ENCODE results near the gene SEC63. TPM values are rescaled to one million over a fixed set of nuclear protein-coding genes. Genes with fewer than 3 reads are reported as not detected.
A peak's percentile ranks its signal among the peaks of the same experiment; 100 is the strongest.
"Not testable (repeated sequence)": the region's sequence is repeated elsewhere in the genome, so short reads cannot be mapped to it uniquely, and the experiment has no call there.

Gene SEC63
- total RNA-seq, 4 donors from 2014 or later, result 24.6 to 50.3 (median 28.5) TPM

DNA sequence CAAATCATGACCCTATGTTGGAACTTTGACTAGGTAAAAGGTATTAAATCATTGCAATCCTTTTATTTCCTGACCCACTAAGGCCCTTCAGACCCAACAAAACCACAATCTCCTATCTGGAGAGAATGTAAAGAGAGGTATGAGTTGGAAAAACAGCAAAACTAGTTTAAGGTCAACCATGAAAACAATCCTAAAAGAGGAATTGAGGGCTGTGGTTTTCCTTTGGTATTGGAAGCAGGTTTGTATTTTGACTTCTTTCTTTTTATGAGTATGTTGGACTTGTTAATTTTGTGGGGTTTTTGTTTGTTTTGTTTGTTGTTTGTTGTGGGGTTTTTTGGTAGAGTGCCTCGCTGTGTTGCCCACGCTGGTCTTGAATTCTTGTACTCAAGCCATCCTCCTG, 4.7 kb upstream of the SEC63 start:
- 82 to 83% methylated on average over 2 of the region's 2 CpGs for WGBS, 2 donors (ENCODE audit: low coverage in 1 of 2)
- intact Hi-C loops (cut with DNase I; ENCODE audit: low total_unique reads) (no loop called here), in situ Hi-C loops (cut with MboI; ENCODE audit: low pct_ligation_motif_present in 1 of 4, low pct_unique_long_range_greater_than_20kb in 1 of 4, low sequenced_read_pairs in 3 of 4) (loop anchor here in 1 of 4 donors (25.0 kb wide), 1 partner anchor 1125 kb away; the partner anchor contains the start of genes CEP57L1 and SESN1)
- H3K27ac ChIP-seq, result no peak overlapping the region
- H3K9me3 ChIP-seq, result no peaks in the 10 kb centered on the region
- no peak overlapping the region for H3K4me3 ChIP-seq
- DNase-seq, result no peak
- no peaks in the 10 kb centered on the region for H3K36me3 ChIP-seq
- H3K4me1 ChIP-seq, result peaks cover 0 to 8% (median 5%) of the 10 kb centered on the region in 4 donors
- H3K27me3 ChIP-seq, result no peaks in the 10 kb centered on the region
- TF ChIP-seq EP300 (IDR thresholded peaks at IDR 0.05; ENCODE audit: low read depth), result no peak

- TF ChIP-seq POLR2AphosphoS5 (IDR thresholded peaks at IDR 0.05), result no peak
- no peak for TF ChIP-seq EP300 (IDR thresholded peaks at IDR 0.05; ENCODE audit: low read depth)
- no peak for TF ChIP-seq POLR2A (IDR thresholded peaks at IDR 0.05)
- TF ChIP-seq, protein P1, sequence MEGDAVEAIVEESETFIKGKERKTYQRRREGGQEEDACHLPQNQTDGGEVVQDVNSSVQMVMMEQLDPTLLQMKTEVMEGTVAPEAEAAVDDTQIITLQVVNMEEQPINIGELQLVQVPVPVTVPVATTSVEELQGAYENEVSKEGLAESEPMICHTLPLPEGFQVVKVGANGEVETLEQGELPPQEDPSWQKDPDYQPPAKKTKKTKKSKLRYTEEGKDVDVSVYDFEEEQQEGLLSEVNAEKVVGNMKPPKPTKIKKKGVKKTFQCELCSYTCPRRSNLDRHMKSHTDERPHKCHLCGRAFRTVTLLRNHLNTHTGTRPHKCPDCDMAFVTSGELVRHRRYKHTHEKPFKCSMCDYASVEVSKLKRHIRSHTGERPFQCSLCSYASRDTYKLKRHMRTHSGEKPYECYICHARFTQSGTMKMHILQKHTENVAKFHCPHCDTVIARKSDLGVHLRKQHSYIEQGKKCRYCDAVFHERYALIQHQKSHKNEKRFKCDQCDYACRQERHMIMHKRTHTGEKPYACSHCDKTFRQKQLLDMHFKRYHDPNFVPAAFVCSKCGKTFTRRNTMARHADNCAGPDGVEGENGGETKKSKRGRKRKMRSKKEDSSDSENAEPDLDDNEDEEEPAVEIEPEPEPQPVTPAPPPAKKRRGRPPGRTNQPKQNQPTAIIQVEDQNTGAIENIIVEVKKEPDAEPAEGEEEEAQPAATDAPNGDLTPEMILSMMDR (IDR thresholded peaks at IDR 0.05), result no peak
- Histone ChIP-seq H3K4me3 (no peak overlapping the region), H3K4me1 (peaks cover 8 to 32% (median 17%) of the 10 kb centered on the region in 4 donors), H3K27ac (no peak overlapping the region), H3K9me3 (no peaks in the 10 kb centered on the region), H3K36me3 (no peaks in the 10 kb centered on the region), H3K27me3 (no peaks in the 10 kb centered on the region)
- WGBS, 2 donors (ENCODE audit: low coverage in 1 of 2), result 72% methylated on average over 10 of the region's 10 CpGs; no CpG with 5 or more reads in 1 of the 2 donors
- in situ Hi-C loops (cut with MboI; ENCODE audit: low pct_ligation_motif_present in 1 of 4, low pct_unique_long_range_greater_than_20kb in 1 of 4, low sequenced_read_pairs in 3 of 4), result loop anchor here in 1 of 4 donors (25.0 kb wide), 1 partner anchor 1128 kb away; the partner anchor contains the start of genes CEP57L1 and SESN1
- intact Hi-C loops (cut with DNase I; ENCODE audit: low total_unique reads), result no loop called here
- DNase-seq, result no peak
These were observed 1.4 kb upstream of the SEC63 start for GRCh38 chr6:107959392-107959791.

DNA sequence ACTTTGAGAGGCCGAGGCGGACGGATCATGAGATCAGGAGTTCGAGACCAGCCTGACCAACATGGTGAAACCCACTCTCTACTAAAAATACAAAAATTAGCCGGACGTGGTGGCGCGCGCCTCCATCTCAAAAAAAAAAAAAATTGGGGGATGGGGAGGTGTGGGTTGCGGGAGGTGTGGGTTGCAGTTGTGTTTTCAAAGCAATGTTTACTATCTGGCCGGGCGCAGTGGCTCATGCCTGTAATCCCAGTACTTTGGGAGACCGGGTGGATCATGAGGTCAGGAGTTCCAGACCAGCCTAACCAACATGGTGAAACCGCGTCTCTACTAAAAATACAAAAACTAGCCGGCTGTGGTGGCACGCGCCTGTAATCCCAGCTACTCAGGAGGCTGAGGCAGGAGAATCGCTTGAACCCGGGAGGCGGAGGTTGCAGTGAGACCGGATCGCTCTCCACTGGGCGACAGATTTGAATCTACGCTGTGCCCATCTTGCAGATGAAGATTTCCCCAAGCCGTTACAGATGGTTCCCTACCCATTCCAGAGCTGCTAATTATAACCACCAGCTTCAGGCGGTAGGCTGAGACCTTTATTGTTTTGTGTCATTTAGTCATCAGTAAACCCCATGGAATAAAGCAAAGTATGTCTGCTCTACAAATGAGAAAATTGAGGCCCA, 818 bp upstream of the SEC63 start:
- intact Hi-C loops (cut with DNase I; ENCODE audit: low total_unique reads); DNase-seq; H3K36me3 ChIP-seq; H3K9me3 ChIP-seq; H3K27me3 ChIP-seq: not testable (repeated sequence)
- Histone ChIP-seq H3K4me1 (peaks cover 8 to 33% (median 17%) of the 10 kb centered on the region in 4 donors), H3K4me3 (peak overlapping the region; percentile 36 to 91 (median 71)), H3K27ac (peak overlapping the region; percentile 93 to 96 (median 94))
- in situ Hi-C loops (cut with MboI; ENCODE audit: low pct_ligation_motif_present in 1 of 4, low pct_unique_long_range_greater_than_20kb in 1 of 4, low sequenced_read_pairs in 3 of 4), result loop anchor here in 1 of 4 donors (25.0 kb wide), 1 partner anchor 1128 kb away; the partner anchor contains the start of genes CEP57L1 and SESN1
- 72 to 84% methylated on average over 7 to 27 of the region's 27 CpGs for WGBS, 2 donors (ENCODE audit: low coverage in 1 of 2)

DNA sequence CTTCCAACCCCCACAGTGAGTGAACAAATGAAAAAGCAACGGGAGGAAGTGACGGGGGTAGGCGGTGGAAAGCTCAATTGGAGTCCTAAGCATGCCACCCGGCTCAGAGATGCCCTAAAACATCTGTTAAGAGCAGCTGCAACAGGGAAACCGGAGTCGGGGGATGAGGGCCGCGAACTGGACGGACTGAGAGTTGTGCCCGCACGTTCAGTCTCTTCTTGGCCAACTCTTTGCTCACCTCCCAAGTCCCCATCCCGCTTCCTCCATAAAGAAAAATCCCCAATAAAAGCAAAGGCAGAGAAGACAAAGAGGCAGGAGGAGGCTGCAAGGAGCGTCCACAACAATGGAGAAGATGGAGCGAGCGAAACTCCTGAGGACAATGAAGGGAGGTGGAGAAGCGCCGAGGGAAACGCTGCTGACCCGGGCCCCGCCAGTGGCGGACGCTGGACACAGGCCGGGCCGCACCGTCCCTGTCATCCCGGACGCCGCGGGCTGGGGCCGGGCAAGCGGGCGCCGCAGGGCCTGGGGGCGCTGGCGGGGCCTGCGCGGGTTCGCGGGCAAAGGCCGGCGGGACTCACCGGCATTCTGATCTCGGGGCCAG, 600 bp downstream of the SEC63 start:
- in situ Hi-C loops (cut with MboI; ENCODE audit: low pct_ligation_motif_present in 1 of 4, low pct_unique_long_range_greater_than_20kb in 1 of 4, low sequenced_read_pairs in 3 of 4), result loop anchor here in 1 of 4 donors (25.0 kb wide), 1 partner anchor 1130 kb away; the partner anchor contains the start of genes CEP57L1 and SESN1
- TF ChIP-seq POLR2A (IDR thresholded peaks at IDR 0.05) (no peak), EP300 (IDR thresholded peaks at IDR 0.05; ENCODE audit: low read depth) (no peak), POLR2AphosphoS5 (IDR thresholded peaks at IDR 0.05) (peak; percentile 20 to 52 (median 47))
- TF ChIP-seq, protein P1 (IDR thresholded peaks at IDR 0.05), result peak in 1 of 5 experiments; percentile 3

More for the DNA sequence above, 600 bp downstream of the SEC63 start:
- H3K4me3 ChIP-seq, result peak overlapping the region; percentile 60 to 91 (median 84)
- 0% methylated on average over 5 to 43 of the region's 43 CpGs for WGBS, 2 donors (ENCODE audit: low coverage in 1 of 2)
- peak; percentile 66 for DNase-seq
- intact Hi-C loops (cut with DNase I; ENCODE audit: low total_unique reads), result no loop called here
- H3K4me1 ChIP-seq, result peaks cover 8 to 41% (median 25%) of the 10 kb centered on the region in 4 donors
- no peaks in the 10 kb centered on the region for H3K9me3 ChIP-seq
- no peaks in the 10 kb centered on the region for H3K27me3 ChIP-seq
- no peaks in the 10 kb centered on the region for H3K36me3 ChIP-seq
- H3K27ac ChIP-seq, result peak overlapping the region; percentile 93 to 96 (median 94)
